Transverse colon (tissue), 4 donors: Measurements from ENCODE around the gene TCAIM. TPM values are rescaled to one million over a fixed set of nuclear protein-coding genes. Genes with fewer than 3 reads are reported as not detected.
A peak's percentile ranks its signal among the peaks of the same experiment; 100 is the strongest.

Experiments
- DNase-seq: peaks from one replicate; pipeline ENCODE4 v3.0.0-alpha.2; 2019
- H3K27ac ChIP-seq, 4 donors: fragments of 200-600 bp; sonication (generic); 2 replicates each; pipeline ENCODE4 v1.5.1; 2016 to 2018; ENCODE audit warnings: inconsistent platforms in 4 of 4
- H3K27me3 ChIP-seq: fragments of 200-600 bp; sonication (generic); 2 replicates; pipeline ENCODE4 v1.5.1; 2017; ENCODE audit warnings: inconsistent platforms
- H3K36me3 ChIP-seq, 4 donors: fragments of 200-600 bp; sonication (generic); 2 replicates each; pipeline ENCODE4 v1.5.1; 2017 to 2019; ENCODE audit warnings: inconsistent platforms in 4 of 4
- H3K4me1 ChIP-seq, 4 donors: fragments of 200-600 bp; sonication (generic); 2 replicates each; pipeline ENCODE4 v1.5.1; 2017 to 2020; ENCODE audit warnings: inconsistent platforms in 4 of 4
- H3K4me3 ChIP-seq, 4 donors: fragments of 200-600 bp; sonication (generic); 1 replicate in 1 of 4; 2 replicates in 3 of 4; pipeline versions ENCODE4 v1.5.1 to v1.6.1; 2017 to 2019; ENCODE audit warnings: inconsistent platforms in 4 of 4
- H3K9me3 ChIP-seq, 2 donors: fragments of 200-600 bp; sonication (generic); 2 replicates each; pipeline ENCODE4 v1.5.1; 2017 to 2019; ENCODE audit warnings: inconsistent platforms in 2 of 2
- EP300 ChIP-seq: sonication (generic); formaldehyde crosslinking; IDR thresholded peaks from one replicate; pipeline ENCODE4 v1.6.1; 2017; ENCODE audit warnings: antibody characterized with exemption, low read depth
- POLR2A ChIP-seq: fragments of 450-650 bp; IDR thresholded peaks from one replicate; pipeline ENCODE4 v1.6.1; 2016; ENCODE audit warnings: antibody characterized with exemption, mild to moderate bottlenecking, moderate library complexity
- POLR2AphosphoS5 ChIP-seq, 3 donors: sonication (generic); formaldehyde crosslinking; IDR thresholded peaks; one replicate each; pipeline ENCODE4 v1.6.1; 2016; ENCODE audit warnings: antibody characterized with exemption in 3 of 3
- WGBS, 2 donors: methylation state at CpG; one replicate each; pipeline ENCODE4 v1.1.5; 2018; ENCODE audit warnings: low coverage in 1 of 2; 5-methylcytosine and 5-hydroxymethylcytosine counted together
- in situ Hi-C, 4 donors: fragments of 200-750 bp; cut with MboI; loops; one replicate each; pipeline versions ENCODE4 v1.15.0 to v1.15.1; 2017; ENCODE audit warnings: low sequenced_read_pairs in 3 of 4, low pct_ligation_motif_present in 1 of 4, low pct_unique_long_range_greater_than_20kb in 1 of 4
- intact Hi-C: fragments of 100-400 bp; cut with DNase I; formaldehyde crosslinking; loops from one replicate; pipeline ENCODE4 v1.15.1; 2023; ENCODE audit warnings: low total_unique reads
- total RNA-seq, 4 donors: library from RNA; depleted of rRNA; stranded (reverse); fragments of >200 nt; gene quantifications; one replicate each; pipeline ENCODE4 v1.1.0, GENCODE V29; 2016
- TF ChIP-seq, protein P1 (sequence below), 5 experiments: fragments of 200-600 bp in 3 of 5; fragments of 450-650 bp in 2 of 5; sonication (generic) in 3 of 5; IDR thresholded peaks; 1 replicate in 2 of 5; 2 replicates in 3 of 5; pipeline ENCODE4 v1.5.1; 2016 to 2017; ENCODE audit warnings: antibody characterized with exemption in 5 of 5, inconsistent platforms in 3 of 5, mild to moderate bottlenecking in 2 of 5, moderate library complexity in 1 of 5

The TCAIM gene
- total RNA-seq, 4 donors from 2014 or later, result 2.2 to 19.5 (median 14.6) TPM

DNA sequence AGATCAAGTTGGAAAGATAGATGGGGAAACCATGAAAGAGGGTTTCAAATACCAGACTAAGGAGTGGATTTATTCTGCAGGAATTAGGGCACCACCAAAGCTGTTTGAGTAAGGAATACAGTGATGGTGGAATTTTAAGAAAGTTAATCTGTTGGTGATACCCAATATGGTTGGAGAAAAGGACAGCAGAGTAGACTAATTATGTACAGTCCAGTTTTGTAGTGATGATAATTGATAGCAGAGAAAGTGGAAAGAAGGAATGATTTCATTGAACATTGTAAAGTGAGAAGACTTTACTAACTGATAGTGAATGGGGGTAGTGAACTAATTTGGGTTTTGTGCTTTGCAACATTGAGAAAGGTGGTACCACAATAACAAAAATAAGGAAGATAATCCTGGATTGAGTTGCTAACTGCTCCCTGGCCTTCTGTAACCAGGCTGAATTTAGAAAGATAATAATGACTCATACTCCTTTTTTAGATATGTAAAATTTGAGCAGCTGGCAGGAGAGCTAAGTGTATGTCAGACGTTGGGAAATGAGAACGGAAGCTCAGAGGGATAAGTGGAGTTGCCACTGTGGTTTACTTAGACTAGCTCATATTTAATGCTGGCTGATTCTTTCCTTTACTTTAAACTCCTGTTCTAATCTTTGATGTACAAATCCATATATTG lies 16.9 kb downstream of the TCAIM start:
- H3K4me1 ChIP-seq, result peaks cover 0 to 10% (median 2%) of the 10 kb centered on the region in 4 donors
- no peak for DNase-seq
- 53 to 58% methylated on average over 2 of the region's 2 CpGs for WGBS, 2 donors
- no peaks in the 10 kb centered on the region for H3K27me3 ChIP-seq
- peak in 2 of 3 donors; percentile 6 to 24 for TF ChIP-seq POLR2AphosphoS5 (IDR thresholded peaks at IDR 0.05)
- no peak for TF ChIP-seq POLR2A
- no peaks in the 10 kb centered on the region for H3K9me3 ChIP-seq
- in situ Hi-C loops, result no loop called here
- intact Hi-C loops, result no loop called here
- H3K36me3 ChIP-seq, result peaks cover 0 to 13% (median 2%) of the 10 kb centered on the region in 4 donors
- peak overlapping the region; percentile 0 to 44 (median 32) for H3K27ac ChIP-seq
- no peak overlapping the region for H3K4me3 ChIP-seq

DNA sequence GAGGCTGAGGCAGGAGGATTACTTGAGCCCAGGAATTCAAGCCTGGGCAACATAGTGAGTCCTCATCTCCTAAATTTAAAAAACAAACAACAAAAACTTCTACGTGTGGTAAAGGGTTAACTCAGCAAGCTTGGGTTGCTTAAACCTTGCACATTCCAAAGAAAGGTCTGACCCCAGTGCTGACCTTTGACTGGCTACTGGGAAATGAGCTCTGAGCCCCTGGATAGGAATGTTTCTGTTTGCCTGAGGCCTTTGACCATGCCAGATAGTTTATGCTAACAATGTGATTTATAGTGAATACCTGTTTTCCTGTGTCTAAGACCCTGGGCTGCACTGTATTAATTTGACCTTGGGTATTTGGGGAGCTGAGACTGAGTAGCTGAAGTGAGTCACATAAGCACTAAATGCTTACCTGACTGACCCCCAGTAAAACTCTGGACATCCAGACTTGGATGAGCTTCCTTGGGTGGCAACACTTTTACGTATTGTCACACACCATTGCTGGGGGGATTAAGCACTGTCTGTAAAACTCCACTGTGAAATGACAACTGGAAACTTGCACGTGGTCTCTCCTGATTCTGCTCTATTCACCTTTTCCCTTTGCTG lies 20.7 kb downstream of the TCAIM start:
- no peak for TF ChIP-seq POLR2AphosphoS5 (IDR thresholded peaks at IDR 0.05)
- TF ChIP-seq, protein P1, sequence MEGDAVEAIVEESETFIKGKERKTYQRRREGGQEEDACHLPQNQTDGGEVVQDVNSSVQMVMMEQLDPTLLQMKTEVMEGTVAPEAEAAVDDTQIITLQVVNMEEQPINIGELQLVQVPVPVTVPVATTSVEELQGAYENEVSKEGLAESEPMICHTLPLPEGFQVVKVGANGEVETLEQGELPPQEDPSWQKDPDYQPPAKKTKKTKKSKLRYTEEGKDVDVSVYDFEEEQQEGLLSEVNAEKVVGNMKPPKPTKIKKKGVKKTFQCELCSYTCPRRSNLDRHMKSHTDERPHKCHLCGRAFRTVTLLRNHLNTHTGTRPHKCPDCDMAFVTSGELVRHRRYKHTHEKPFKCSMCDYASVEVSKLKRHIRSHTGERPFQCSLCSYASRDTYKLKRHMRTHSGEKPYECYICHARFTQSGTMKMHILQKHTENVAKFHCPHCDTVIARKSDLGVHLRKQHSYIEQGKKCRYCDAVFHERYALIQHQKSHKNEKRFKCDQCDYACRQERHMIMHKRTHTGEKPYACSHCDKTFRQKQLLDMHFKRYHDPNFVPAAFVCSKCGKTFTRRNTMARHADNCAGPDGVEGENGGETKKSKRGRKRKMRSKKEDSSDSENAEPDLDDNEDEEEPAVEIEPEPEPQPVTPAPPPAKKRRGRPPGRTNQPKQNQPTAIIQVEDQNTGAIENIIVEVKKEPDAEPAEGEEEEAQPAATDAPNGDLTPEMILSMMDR (IDR thresholded peaks at IDR 0.05), result no peak
- TF ChIP-seq POLR2A, result no peak
- no peak for TF ChIP-seq EP300
- 69 to 70% methylated on average over 2 to 3 of the region's 3 CpGs for WGBS, 2 donors
- no peak for DNase-seq
- peaks cover 0 to 10% (median 2%) of the 10 kb centered on the region in 4 donors for H3K4me1 ChIP-seq
- H3K9me3 ChIP-seq, result no peaks in the 10 kb centered on the region
- no peak overlapping the region for H3K27ac ChIP-seq
- no peak overlapping the region for H3K4me3 ChIP-seq
- in situ Hi-C loops, result no loop called here
- H3K27me3 ChIP-seq, result no peaks in the 10 kb centered on the region
- intact Hi-C loops, result no loop called here
- H3K36me3 ChIP-seq, result peaks cover 0 to 13% (median 5%) of the 10 kb centered on the region in 4 donors

DNA sequence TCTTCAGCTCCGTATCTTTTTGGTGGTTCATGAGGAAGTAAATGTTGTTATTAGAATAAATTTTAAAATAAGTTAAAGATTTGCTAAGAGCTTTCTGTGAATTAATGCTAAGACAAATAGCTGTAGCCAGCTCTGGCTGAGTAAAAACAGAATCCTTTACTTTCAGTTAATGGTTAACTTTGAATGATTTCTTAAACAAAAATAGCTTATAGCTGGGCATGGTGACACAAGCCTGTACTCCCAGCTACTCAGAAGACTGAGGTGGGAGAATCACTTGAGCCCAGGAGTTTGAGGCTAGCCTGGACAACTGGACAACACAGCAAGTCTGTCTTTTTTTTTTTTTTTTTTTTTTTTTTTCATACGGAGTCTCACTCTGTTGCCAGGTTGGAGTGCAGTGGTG lies 25.0 kb downstream of the TCAIM start:
- Histone ChIP-seq H3K4me1 (no peaks in the 10 kb centered on the region), H3K36me3 (peaks cover 0 to 15% (median 4%) of the 10 kb centered on the region in 4 donors), H3K9me3 (no peaks in the 10 kb centered on the region), H3K27ac (no peak overlapping the region), H3K4me3 (no peak overlapping the region), H3K27me3 (no peaks in the 10 kb centered on the region)
- DNase-seq, result no peak
- WGBS, 2 donors, result 61% methylated on average over 2 of the region's 2 CpGs
- intact Hi-C loops (no loop called here), in situ Hi-C loops (no loop called here)
- TF ChIP-seq POLR2AphosphoS5 (IDR thresholded peaks at IDR 0.05), result no peak
- no peak for TF ChIP-seq POLR2A
- no peak for TF ChIP-seq EP300
- TF ChIP-seq, protein P1 (IDR thresholded peaks at IDR 0.05), result no peak

DNA sequence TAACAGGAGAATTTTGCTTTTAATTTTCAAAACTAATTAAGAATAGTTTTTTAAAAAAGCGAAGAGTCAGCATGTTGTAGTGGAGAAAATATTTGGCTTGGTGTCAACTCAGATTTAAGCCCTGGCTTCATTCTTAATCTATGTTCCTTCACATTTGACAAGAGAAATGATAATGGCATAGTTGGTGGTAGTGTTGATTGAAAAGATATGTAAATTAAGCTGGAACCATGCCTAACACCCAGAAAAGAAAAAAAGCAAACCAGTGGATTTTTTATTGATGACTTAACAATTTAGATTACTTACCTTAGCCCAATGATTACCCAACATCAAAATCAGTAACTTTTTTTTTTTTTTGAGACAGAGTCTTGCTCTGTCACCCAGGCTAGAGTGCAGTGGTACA lies 27.4 kb downstream of the TCAIM start:
- Histone ChIP-seq H3K27ac (no peak overlapping the region), H3K36me3 (peaks cover 0 to 18% (median 4%) of the 10 kb centered on the region in 4 donors), H3K27me3 (no peaks in the 10 kb centered on the region), H3K9me3 (no peaks in the 10 kb centered on the region), H3K4me3 (no peak overlapping the region), H3K4me1 (no peaks in the 10 kb centered on the region)
- TF ChIP-seq POLR2AphosphoS5 (IDR thresholded peaks at IDR 0.05) (no peak), POLR2A (no peak), EP300 (no peak)
- TF ChIP-seq, protein P1 (IDR thresholded peaks at IDR 0.05), result no peak
- in situ Hi-C loops (no loop called here), intact Hi-C loops (no loop called here)
- WGBS, 2 donors, result 95 to 100% methylated on average over 1 of the region's 1 CpG
- no peak for DNase-seq
